ENCODE data around the gene NUMB. TPM values are rescaled to one million over a fixed set of nuclear protein-coding genes. Genes with fewer than 3 reads are reported as not detected.

Gene NUMB
- total RNA-seq, 6 donors from 2014 or later: 85.6 to 169 (median 118) TPM

DNA sequence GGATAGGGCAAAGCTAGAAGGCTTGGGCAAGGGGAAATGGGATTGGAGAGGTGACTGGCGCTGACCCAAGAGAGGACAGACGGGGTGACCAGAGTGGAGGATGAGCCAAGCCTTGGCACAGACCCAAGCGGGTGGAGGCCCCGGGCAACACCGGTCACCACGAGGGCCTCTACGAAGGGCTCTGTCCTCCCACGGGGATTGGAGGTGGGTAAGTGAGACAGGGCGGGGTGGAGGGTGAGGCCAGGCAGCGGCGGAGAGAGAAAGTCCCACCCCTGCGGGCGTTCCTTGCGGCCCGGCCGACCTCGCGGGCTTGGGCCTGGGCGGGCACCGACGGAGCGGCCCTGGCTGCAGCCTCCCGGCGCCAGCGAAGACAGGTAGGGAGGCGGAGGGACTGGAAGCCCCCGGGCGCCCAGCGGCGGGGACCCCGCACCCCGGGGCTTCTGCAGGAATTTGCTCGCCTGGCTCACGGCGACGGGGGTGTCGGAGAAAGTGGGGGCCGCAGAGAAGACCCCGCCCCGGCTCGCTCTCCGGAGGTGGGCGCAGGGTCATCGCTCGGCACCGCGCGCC is 221.0 kb downstream of the NUMB start, which contains the start of gene PAPLN:
PAPLN (plus strand) TSS at position 288 of the 567 bp plus-strand sequence. CDS start 2,273 bp downstream, outside the sequence.
- peaks cover 0 to 21% (median 11%) of the 10 kb centered on the region in 4 donors for H3K27me3 ChIP-seq
- peak within 1 kb of the TSS in 2 of 4 donors; percentile 45 to 50 for H3K27ac ChIP-seq
- H3K9me3 ChIP-seq: no peaks in the 10 kb centered on the region
- H3K4me1 ChIP-seq: peaks cover 28 to 60% (median 51%) of the 10 kb centered on the region in 4 donors
- ATAC-seq (ENCODE audit: low FRiP score in 2 of 2): peak in 1 of 2 donors; percentile 65
- peak within 1 kb of the TSS; percentile 4 to 62 (median 57) for H3K4me3 ChIP-seq
- 7 to 13% methylated on average over 12 to 23 of the region's 48 CpGs for WGBS, 2 donors
- peak in 1 of 2 donors; percentile 53 for DNase-seq
- H3K36me3 ChIP-seq: no peaks in the 10 kb centered on the region
- TF ChIP-seq POLR2AphosphoS5 (IDR thresholded peaks at IDR 0.05) (no peak), EP300 (IDR thresholded peaks at IDR 0.05) (no peak)
- TF ChIP-seq, protein P1, sequence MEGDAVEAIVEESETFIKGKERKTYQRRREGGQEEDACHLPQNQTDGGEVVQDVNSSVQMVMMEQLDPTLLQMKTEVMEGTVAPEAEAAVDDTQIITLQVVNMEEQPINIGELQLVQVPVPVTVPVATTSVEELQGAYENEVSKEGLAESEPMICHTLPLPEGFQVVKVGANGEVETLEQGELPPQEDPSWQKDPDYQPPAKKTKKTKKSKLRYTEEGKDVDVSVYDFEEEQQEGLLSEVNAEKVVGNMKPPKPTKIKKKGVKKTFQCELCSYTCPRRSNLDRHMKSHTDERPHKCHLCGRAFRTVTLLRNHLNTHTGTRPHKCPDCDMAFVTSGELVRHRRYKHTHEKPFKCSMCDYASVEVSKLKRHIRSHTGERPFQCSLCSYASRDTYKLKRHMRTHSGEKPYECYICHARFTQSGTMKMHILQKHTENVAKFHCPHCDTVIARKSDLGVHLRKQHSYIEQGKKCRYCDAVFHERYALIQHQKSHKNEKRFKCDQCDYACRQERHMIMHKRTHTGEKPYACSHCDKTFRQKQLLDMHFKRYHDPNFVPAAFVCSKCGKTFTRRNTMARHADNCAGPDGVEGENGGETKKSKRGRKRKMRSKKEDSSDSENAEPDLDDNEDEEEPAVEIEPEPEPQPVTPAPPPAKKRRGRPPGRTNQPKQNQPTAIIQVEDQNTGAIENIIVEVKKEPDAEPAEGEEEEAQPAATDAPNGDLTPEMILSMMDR (IDR thresholded peaks at IDR 0.05): no peak

GRCh38 chr14:73236752-73237218 is 221.6 kb downstream of the NUMB start:
- Histone ChIP-seq H3K27ac (no peak overlapping the region), H3K4me1 (peaks cover 33 to 60% (median 52%) of the 10 kb centered on the region in 4 donors), H3K27me3 (peaks cover 0 to 21% (median 11%) of the 10 kb centered on the region in 4 donors), H3K4me3 (peak overlapping the region in 2 of 4 donors; percentile 53 to 61), H3K9me3 (no peaks in the 10 kb centered on the region), H3K36me3 (no peaks in the 10 kb centered on the region)
- DNase-seq (no peak), ATAC-seq (ENCODE audit: low FRiP score in 2 of 2) (no peak)
- 63 to 66% methylated on average over 6 of the region's 7 CpGs for WGBS, 2 donors
- TF ChIP-seq EP300 (IDR thresholded peaks at IDR 0.05): no peak
- no peak for TF ChIP-seq POLR2AphosphoS5 (IDR thresholded peaks at IDR 0.05)
- no peak for TF ChIP-seq POLR2A (IDR thresholded peaks at IDR 0.05)
- TF ChIP-seq, protein P1 (IDR thresholded peaks at IDR 0.05): no peak

- Histone ChIP-seq H3K36me3 (no peaks in the 10 kb centered on the region), H3K4me1 (peaks cover 33 to 55% (median 51%) of the 10 kb centered on the region in 4 donors), H3K4me3 (no peak overlapping the region), H3K27me3 (peaks cover 0 to 21% (median 11%) of the 10 kb centered on the region in 4 donors), H3K9me3 (no peaks in the 10 kb centered on the region), H3K27ac (no peak overlapping the region)
- WGBS, 2 donors: 73 to 79% methylated on average over 11 of the region's 11 CpGs
- DNase-seq (no peak), ATAC-seq (ENCODE audit: low FRiP score in 2 of 2) (no peak)
- TF ChIP-seq EP300 (IDR thresholded peaks at IDR 0.05) (no peak), POLR2A (IDR thresholded peaks at IDR 0.05) (no peak), POLR2AphosphoS5 (IDR thresholded peaks at IDR 0.05) (no peak)
- TF ChIP-seq, protein P1 (IDR thresholded peaks at IDR 0.05): no peak
Measured at GRCh38 chr14:73236157-73236556, 222.2 kb downstream of the NUMB start.

DNA sequence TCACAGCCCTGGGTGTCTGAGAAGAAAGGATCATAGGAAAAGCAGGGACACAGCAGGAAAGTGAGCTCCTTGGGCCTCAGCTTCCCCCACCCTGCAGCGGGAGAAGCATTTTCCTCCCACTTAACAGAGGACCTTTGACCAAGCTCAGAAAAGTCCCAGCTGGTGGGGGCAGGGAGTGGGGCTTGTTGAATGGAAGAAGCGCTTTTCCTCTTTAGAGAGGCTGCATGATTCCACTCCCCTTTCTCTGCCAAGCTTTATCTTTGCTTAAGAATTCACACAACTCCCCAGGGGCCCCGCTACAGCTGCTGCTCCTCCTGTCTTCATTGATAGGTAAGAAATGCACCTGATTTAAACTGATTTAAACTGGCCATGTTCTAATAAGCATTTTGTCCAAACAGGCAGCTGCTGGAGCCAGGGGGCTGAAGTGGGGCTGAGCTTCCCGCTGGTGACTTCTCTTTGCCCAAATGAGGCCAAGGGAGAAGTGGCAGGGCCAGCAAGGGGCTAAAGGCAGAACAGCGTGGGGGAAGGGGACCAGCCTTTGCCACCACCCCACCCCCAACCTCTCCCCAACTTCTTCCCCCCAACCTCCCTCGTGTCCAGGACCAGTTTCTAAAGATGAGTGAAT is 222.7 kb downstream of the NUMB start:
- 63 to 75% methylated on average over 6 of the region's 6 CpGs for WGBS, 2 donors
- H3K36me3 ChIP-seq: no peaks in the 10 kb centered on the region
- no peak overlapping the region for H3K4me3 ChIP-seq
- no peak overlapping the region for H3K27ac ChIP-seq
- TF ChIP-seq EP300 (IDR thresholded peaks at IDR 0.05): no peak
- no peak for TF ChIP-seq POLR2AphosphoS5 (IDR thresholded peaks at IDR 0.05)
- TF ChIP-seq, protein P1 (IDR thresholded peaks at IDR 0.05): no peak
- TF ChIP-seq POLR2A (IDR thresholded peaks at IDR 0.05): no peak
- no peak for DNase-seq
- H3K27me3 ChIP-seq: peaks cover 0 to 21% (median 11%) of the 10 kb centered on the region in 4 donors
- peaks cover 33 to 50% (median 47%) of the 10 kb centered on the region in 4 donors for H3K4me1 ChIP-seq
- no peaks in the 10 kb centered on the region for H3K9me3 ChIP-seq
- ATAC-seq (ENCODE audit: low FRiP score in 2 of 2): no peak
